ENCODE measurements around the gene RNASE8. TPM values are rescaled to one million over a fixed set of nuclear protein-coding genes. Genes with fewer than 3 reads are reported as not detected.
A peak's percentile ranks its signal among the peaks of the same experiment; 100 is the strongest.
"Not testable (repeated sequence)": the region's sequence is repeated elsewhere in the genome, so short reads cannot be mapped to it uniquely, and the experiment has no call there.

RNASE8 gene
- total RNA-seq, 2 experiments from 2014 or later: not detected

DNA sequence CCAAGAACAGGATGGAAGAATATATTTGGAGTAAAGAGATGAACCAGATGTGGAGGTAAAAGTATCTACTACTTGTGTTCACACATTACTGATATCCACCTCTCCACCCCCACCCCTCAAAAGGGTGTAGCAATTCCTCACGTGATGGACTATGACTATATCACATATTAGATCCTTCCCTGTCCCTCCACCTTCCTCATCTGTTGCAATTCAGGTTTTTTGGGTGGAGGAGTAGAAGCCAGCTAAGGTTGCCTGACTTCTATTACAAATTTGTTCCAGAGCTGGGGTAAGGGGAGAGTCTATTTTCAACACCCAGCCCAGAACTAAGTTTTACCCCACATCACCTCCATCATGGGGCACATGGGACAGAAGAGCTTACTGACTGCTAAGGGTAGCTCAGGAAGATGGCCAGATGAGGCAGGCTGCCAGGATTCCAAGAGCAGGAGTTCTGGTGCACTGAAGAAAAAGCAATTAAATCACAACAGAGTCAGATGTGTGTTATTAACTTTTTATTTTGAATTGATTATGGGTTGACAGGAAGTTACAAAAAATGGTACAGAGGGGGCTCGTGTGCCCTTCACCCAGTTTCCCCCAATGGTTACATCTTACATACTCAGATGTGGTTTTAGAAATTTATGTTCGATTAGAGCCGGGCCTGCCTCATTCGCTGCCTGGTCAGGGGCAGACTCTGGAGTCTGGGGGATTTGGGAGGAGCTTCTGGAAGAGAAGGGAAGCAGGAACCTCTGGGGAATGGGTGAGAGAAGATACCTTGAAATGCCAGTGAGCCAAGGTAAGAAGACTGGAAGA is 25.1 kb upstream of the RNASE8 start:
- intact Hi-C loops (cut with micrococcal nuclease): no loop called here
- H3K9me3 Mint-ChIP-seq: no peaks in the 10 kb centered on the region
- H3K36me3 Mint-ChIP-seq: no peaks in the 10 kb centered on the region
- no peak overlapping the region for H3K27ac Mint-ChIP-seq
- H3K4me3 Mint-ChIP-seq: no peak overlapping the region
- H3K4me1 Mint-ChIP-seq (ENCODE audit: low read depth): no peaks in the 10 kb centered on the region
- ChIA-PET CTCF (interaction anchor here (1.0 to 7.1 kb wide), 3 partner anchors 12 to 24 kb away, joined by 3 to 55 read pairs (median 3); no protein-coding TSS in a partner anchor), POLR2A (no interaction called here)
- H3K27me3 Mint-ChIP-seq: no peaks in the 10 kb centered on the region
- DNase-seq: no peak

DNA sequence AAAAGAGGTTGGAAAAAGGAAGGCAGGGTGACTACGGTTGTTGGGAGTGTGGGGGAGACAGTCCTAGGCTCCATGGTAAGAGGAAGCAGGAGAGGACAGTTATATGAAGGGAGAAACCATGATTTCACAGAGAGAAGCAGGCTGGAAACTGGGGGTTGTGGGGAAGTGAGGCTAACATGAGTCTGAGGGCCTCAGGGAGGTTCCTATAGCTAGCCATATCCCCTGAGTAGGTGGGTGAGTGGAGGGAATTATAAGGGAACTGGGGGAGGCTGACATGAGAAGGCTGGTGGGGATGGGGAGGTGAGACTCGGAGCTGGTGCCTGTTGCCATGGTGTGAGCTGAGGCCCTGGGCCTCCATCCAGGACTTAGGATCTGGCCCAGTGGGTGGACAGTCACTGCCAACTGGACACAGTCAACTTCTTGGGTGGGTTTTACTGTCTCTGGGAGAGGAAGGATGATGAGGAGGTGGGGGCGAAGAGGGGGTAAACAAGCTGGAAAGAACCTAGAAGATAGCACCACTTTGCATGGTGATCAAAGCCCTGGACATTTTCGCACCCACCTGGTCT is 24.4 kb upstream of the RNASE8 start:
- Mint-ChIP-seq H3K36me3 (no peaks in the 10 kb centered on the region), H3K4me3 (no peak overlapping the region), H3K4me1 (ENCODE audit: low read depth) (no peaks in the 10 kb centered on the region), H3K27me3 (no peaks in the 10 kb centered on the region), H3K9me3 (no peaks in the 10 kb centered on the region), H3K27ac (no peak overlapping the region)
- no peak for DNase-seq
- POLR2A ChIA-PET: no interaction called here
- CTCF ChIA-PET: interaction anchor here (0.8 to 7.1 kb wide), 3 partner anchors 9 to 18 kb away, joined by 3 to 55 read pairs (median 3); partner anchors contain the start of gene RNASE7
- intact Hi-C loops (cut with micrococcal nuclease): no loop called here

GRCh38 chr14:21034707-21035106 is 22.9 kb upstream of the RNASE8 start, which contains the start of gene RNASE13:
TSS of gene RNASE13 (minus strand) at chr14:21034807. CDS start at chr14:21034288, 519 bp downstream.
- H3K36me3 Mint-ChIP-seq: no peaks in the 10 kb centered on the region
- DNase-seq: no peak
- POLR2A ChIA-PET: no interaction called here

GRCh38 chr14:21036751-21037150 is 20.9 kb upstream of the RNASE8 start:
- H3K36me3 Mint-ChIP-seq: no peaks in the 10 kb centered on the region
- CTCF ChIA-PET: interaction anchor here (0.9 to 7.1 kb wide), 4 partner anchors 22 to 184 kb away, joined by 3 to 55 read pairs (median 4); no protein-coding TSS in a partner anchor
- no peak overlapping the region for H3K4me3 Mint-ChIP-seq
- no peaks in the 10 kb centered on the region for H3K4me1 Mint-ChIP-seq (ENCODE audit: low read depth)
- POLR2A ChIA-PET: no interaction called here
- H3K9me3 Mint-ChIP-seq: no peaks in the 10 kb centered on the region
- no peaks in the 10 kb centered on the region for H3K27me3 Mint-ChIP-seq
- no peak overlapping the region for H3K27ac Mint-ChIP-seq
- intact Hi-C loops (cut with micrococcal nuclease): no loop called here
- DNase-seq: no peak

More at GRCh38 chr14:21034707-21035106, 22.9 kb upstream of the RNASE8 start, which contains the start of gene RNASE13:
- Mint-ChIP-seq H3K27ac (no peak within 1 kb of the TSS), H3K9me3 (no peaks in the 10 kb centered on the region), H3K4me3 (no peak within 1 kb of the TSS), H3K4me1 (ENCODE audit: low read depth) (no peaks in the 10 kb centered on the region), H3K27me3 (no peaks in the 10 kb centered on the region)
- intact Hi-C loops (cut with micrococcal nuclease): no loop called here
- CTCF ChIA-PET: interaction anchor here (1.4 to 7.1 kb wide), 2 partner anchors 20 to 58 kb away, joined by 8 to 55 read pairs; no protein-coding TSS in a partner anchor

- intact Hi-C loops (cut with micrococcal nuclease): no loop called here
- DNase-seq: no peak
- CTCF ChIA-PET: interaction anchor here (0.6 to 7.1 kb wide), 2 partner anchors 22 to 55 kb away, joined by 3 to 55 read pairs; no protein-coding TSS in a partner anchor
- Mint-ChIP-seq H3K27me3 (no peaks in the 10 kb centered on the region), H3K9me3 (no peaks in the 10 kb centered on the region), H3K4me1 (ENCODE audit: low read depth) (no peaks in the 10 kb centered on the region), H3K36me3 (no peaks in the 10 kb centered on the region), H3K4me3 (no peak overlapping the region), H3K27ac (no peak overlapping the region)
- POLR2A ChIA-PET: no interaction called here
Observed at GRCh38 chr14:21037156-21037555, 20.5 kb upstream of the RNASE8 start.

DNA sequence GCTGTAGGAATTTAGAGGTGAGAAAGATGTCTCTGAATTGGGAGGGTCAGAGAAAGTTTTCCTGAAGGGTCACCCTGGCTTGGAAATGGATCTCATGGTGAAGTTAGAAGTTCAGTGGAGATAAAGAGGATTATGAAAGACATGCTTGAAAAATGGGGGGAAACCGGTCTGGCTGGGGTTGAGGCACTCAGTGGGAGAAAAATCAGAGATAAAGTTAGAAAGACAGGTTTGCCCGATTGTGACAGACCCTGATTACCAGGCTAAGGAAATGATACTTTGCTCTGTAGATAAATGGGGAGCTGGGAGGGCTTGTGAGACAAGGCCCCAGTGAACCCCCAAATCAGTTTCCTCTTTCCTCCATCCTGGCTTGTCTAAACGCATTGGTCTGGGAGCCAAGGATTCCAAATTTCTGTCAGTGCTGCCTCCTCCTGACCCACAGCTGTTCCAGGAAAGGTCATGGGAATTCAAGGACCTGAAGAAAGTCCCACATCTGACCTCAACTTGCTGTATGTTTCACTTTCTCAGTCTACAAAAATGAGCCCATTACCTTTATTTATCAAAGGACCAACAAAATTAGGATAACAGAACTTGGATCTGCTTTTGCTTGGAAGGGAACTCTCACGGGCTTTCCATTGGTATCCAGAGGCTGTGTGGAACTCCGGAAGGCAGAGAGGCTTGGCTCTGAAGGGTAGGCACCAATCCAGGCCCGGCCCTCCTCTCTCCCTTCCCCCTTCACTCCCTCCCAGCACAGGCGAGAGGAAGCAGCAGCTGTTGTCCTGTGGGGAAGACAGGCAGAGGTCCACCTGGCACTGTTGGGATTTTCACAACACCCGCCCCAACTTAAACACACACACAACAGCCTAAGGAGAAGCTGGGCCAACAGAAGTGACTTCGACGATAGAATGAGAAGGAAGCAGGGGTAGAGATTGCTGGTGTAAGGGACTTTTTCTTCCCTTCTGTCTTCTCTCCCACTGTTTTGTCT is 18.9 kb upstream of the RNASE8 start:
- DNase-seq: no peak
- H3K27ac Mint-ChIP-seq: no peak overlapping the region
- intact Hi-C loops (cut with micrococcal nuclease): no loop called here
- H3K36me3 Mint-ChIP-seq: no peaks in the 10 kb centered on the region
- H3K9me3 Mint-ChIP-seq: no peaks in the 10 kb centered on the region
- POLR2A ChIA-PET: no interaction called here
- no peaks in the 10 kb centered on the region for H3K27me3 Mint-ChIP-seq
- CTCF ChIA-PET: interaction anchor here (1.1 to 3.9 kb wide), 6 partner anchors 18 to 69 kb away, joined by 3 to 115 read pairs (median 6); no protein-coding TSS in a partner anchor
- H3K4me3 Mint-ChIP-seq: no peak overlapping the region
- peaks cover 4% of the 10 kb centered on the region for H3K4me1 Mint-ChIP-seq (ENCODE audit: low read depth)

DNA sequence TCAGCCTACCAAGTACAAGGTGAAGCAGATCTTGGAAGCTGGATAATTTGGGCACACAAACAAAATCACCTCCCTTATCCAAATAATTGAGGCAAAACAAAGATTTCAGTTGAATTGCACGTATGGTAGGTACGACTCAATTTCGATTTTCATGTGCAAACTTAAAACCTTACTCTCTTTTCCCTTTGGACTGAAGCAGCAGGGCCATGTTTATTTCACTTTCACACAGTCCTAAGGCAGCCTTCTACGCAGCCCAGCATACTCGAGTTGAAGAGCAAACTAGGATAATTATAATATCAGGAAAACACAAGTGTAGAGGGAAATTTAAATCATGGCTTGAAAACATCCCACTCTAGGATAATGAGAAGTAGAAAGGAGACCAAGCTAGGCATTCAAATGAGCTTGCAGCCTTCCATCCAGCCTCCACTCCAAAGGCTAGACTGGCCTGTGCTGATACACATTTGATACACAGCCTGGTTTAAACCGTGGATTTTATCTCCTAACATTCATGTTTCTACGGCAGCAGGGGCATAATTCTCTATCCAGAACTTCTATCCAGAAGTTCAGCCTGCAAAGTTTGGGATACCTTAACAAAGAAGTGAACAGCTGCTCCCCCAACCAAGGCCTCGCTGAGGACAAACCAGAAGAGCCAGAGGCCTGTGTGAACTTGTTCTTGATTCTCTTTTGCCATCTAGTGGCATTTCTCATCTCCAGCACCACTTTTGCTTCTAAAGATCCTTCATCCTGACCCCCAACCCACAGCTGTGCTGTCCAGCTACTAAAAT is 17.8 kb upstream of the RNASE8 start:
- ChIA-PET CTCF (interaction anchor here (0.7 to 3.9 kb wide), 14 partner anchors 19 to 182 kb away, joined by 3 to 115 read pairs (median 4); partner anchors contain the start of gene ARHGEF40), POLR2A (no interaction called here)
- Mint-ChIP-seq H3K4me1 (ENCODE audit: low read depth) (peaks cover 11% of the 10 kb centered on the region), H3K27me3 (no peaks in the 10 kb centered on the region), H3K4me3 (no peak overlapping the region), H3K9me3 (no peaks in the 10 kb centered on the region), H3K36me3 (no peaks in the 10 kb centered on the region), H3K27ac (no peak overlapping the region)
- intact Hi-C loops (cut with micrococcal nuclease): loop anchor here (1.0 kb wide), 1 partner anchor 25 kb away; no protein-coding TSS in a partner anchor
- DNase-seq: peak; percentile 18

DNA sequence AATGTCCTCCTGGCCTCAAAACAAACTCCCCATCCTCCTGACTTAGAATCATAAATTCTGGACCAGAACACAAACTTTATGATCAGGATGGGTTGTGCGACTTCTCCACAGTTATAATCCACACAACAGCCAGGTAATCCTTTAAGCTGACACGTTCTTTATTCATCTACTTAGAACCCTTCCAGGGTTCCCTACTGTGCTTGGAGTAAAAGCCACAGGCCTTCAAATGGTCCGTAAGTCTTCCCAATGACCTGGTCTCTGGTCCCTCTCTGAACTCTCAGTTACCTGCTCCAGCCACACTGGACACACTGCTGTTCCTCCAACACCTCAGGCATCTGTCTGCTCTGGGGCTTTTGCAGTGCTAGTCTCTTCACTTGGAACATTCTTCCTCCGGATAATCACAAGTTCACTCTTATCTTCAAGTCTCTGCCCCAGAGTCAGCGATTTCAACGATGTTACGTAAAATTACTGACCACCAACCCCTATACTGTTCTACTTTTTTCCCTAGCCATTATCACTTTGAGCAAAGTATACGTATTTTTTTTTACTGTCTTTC is 17.2 kb upstream of the RNASE8 start:
- intact Hi-C loops (cut with micrococcal nuclease): loop anchor here (1.0 kb wide), 1 partner anchor 26 kb away; no protein-coding TSS in a partner anchor
- Mint-ChIP-seq H3K36me3 (no peaks in the 10 kb centered on the region), H3K4me3 (no peak overlapping the region), H3K9me3 (no peaks in the 10 kb centered on the region), H3K27me3 (no peaks in the 10 kb centered on the region), H3K27ac (no peak overlapping the region), H3K4me1 (ENCODE audit: low read depth) (peaks cover 12% of the 10 kb centered on the region)
- DNase-seq: no peak
- CTCF ChIA-PET: interaction anchor here (0.7 to 3.9 kb wide), 12 partner anchors 20 to 183 kb away, joined by 3 to 115 read pairs (median 6); partner anchors contain the start of gene ARHGEF40
- POLR2A ChIA-PET: no interaction called here

- DNase-seq, H3K9me3 Mint-ChIP-seq, H3K4me3 Mint-ChIP-seq, H3K27ac Mint-ChIP-seq, H3K36me3 Mint-ChIP-seq, H3K27me3 Mint-ChIP-seq: not testable (repeated sequence)
- CTCF ChIA-PET: interaction anchor here (0.7 to 3.9 kb wide), 8 partner anchors 18 to 64 kb away, joined by 3 to 115 read pairs (median 5); partner anchors contain the start of gene ARHGEF40
- POLR2A ChIA-PET: interaction anchor here (0.6 kb wide), 1 partner anchor 476 kb away, joined by 6 read pairs; no protein-coding TSS in a partner anchor
- H3K4me1 Mint-ChIP-seq (ENCODE audit: low read depth): peaks cover 12% of the 10 kb centered on the region
- intact Hi-C loops (cut with micrococcal nuclease): loop anchor here (1.0 kb wide), 1 partner anchor 27 kb away; no protein-coding TSS in a partner anchor
Observed at GRCh38 chr14:21040941-21041340, 16.7 kb upstream of the RNASE8 start.

GRCh38 chr14:21041676-21042433 is 15.8 kb upstream of the RNASE8 start, which contains the start of gene RNASE7:
TSS of gene RNASE7 (plus strand) at chr14:21042362. CDS start at chr14:21042993, 631 bp downstream.
- no peak within 1 kb of the TSS for H3K27ac Mint-ChIP-seq
- ChIA-PET CTCF (interaction anchor here (1.0 to 3.9 kb wide), 6 partner anchors 8 to 70 kb away, joined by 3 to 115 read pairs (median 5); no protein-coding TSS in a partner anchor), POLR2A (no interaction called here)
- no peaks in the 10 kb centered on the region for H3K36me3 Mint-ChIP-seq
- H3K4me3 Mint-ChIP-seq: no peak within 1 kb of the TSS
- no peaks in the 10 kb centered on the region for H3K9me3 Mint-ChIP-seq
- DNase-seq: no peak
- H3K4me1 Mint-ChIP-seq (ENCODE audit: low read depth): peaks cover 12% of the 10 kb centered on the region
- H3K27me3 Mint-ChIP-seq: no peaks in the 10 kb centered on the region
- intact Hi-C loops (cut with micrococcal nuclease): no loop called here
